ENCODE data around the gene CD52. TPM values are rescaled to one million over a fixed set of nuclear protein-coding genes. Genes with fewer than 3 reads are reported as not detected.

The CD52 gene, protein sequence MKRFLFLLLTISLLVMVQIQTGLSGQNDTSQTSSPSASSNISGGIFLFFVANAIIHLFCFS
- 10 to 100 TPM in 1 of 4 donors, 1 to 10 TPM in 3; 2.3 to 11.4 (median 9.9) TPM for total RNA-seq

DNA sequence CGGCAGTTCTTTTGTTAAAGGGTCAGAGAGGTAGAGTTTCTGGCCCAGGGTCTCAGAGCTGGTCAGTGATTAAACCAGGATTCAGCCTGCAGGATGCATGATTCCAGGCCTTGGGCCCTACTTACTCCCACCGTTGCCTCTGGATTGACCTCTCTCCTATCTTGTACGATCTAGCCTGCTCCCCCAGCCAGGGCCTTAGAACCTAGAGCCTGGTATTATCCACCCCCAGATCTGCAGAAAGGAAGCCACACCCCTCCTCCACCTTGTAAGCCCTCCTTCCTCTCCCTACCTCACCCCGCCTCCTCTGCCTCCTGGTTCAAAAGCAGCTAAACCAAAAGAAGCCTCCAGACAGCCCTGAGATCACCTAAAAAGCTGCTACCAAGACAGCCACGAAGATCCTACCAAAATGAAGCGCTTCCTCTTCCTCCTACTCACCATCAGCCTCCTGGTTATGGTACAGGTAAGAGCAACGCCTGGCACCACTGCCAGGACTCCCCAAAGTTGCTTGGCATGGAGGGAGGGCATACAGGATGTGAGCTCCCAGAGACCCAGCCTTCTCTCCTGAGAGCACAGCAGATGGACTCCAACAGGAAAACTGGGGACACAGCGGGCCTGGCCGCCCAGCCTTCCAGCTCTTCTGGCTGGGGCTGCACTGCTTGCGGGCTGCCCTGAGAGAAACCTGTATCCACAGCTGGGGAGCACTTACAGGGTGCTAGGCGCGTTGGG lies at the start of gene CD52:
CD52 (plus strand) TSS at position 347 of the 726 bp plus-strand sequence; CDS start at position 407, 60 bp downstream.
- no peak within 1 kb of the TSS for H3K27ac ChIP-seq
- no peaks in the 10 kb centered on the region for H3K36me3 ChIP-seq
- peaks cover 15% of the 10 kb centered on the region for H3K4me1 ChIP-seq
- DNase-seq (ENCODE audit: low spot score in 2 of 2), result no peak
- no peaks in the 10 kb centered on the region for H3K27me3 ChIP-seq
- 76% methylated on average over 12 of the region's 12 CpGs for WGBS
- TF ChIP-seq POLR2A (IDR thresholded peaks at IDR 0.05), result no peak
- TF ChIP-seq EP300 (IDR thresholded peaks at IDR 0.05), result no peak
- TF ChIP-seq, protein P1, sequence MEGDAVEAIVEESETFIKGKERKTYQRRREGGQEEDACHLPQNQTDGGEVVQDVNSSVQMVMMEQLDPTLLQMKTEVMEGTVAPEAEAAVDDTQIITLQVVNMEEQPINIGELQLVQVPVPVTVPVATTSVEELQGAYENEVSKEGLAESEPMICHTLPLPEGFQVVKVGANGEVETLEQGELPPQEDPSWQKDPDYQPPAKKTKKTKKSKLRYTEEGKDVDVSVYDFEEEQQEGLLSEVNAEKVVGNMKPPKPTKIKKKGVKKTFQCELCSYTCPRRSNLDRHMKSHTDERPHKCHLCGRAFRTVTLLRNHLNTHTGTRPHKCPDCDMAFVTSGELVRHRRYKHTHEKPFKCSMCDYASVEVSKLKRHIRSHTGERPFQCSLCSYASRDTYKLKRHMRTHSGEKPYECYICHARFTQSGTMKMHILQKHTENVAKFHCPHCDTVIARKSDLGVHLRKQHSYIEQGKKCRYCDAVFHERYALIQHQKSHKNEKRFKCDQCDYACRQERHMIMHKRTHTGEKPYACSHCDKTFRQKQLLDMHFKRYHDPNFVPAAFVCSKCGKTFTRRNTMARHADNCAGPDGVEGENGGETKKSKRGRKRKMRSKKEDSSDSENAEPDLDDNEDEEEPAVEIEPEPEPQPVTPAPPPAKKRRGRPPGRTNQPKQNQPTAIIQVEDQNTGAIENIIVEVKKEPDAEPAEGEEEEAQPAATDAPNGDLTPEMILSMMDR (IDR thresholded peaks at IDR 0.05), result no peak
- no peak for TF ChIP-seq POLR2AphosphoS5 (IDR thresholded peaks at IDR 0.05)
- no peaks in the 10 kb centered on the region for H3K9me3 ChIP-seq
- peak within 1 kb of the TSS; percentile 0 for H3K4me3 ChIP-seq

DNA sequence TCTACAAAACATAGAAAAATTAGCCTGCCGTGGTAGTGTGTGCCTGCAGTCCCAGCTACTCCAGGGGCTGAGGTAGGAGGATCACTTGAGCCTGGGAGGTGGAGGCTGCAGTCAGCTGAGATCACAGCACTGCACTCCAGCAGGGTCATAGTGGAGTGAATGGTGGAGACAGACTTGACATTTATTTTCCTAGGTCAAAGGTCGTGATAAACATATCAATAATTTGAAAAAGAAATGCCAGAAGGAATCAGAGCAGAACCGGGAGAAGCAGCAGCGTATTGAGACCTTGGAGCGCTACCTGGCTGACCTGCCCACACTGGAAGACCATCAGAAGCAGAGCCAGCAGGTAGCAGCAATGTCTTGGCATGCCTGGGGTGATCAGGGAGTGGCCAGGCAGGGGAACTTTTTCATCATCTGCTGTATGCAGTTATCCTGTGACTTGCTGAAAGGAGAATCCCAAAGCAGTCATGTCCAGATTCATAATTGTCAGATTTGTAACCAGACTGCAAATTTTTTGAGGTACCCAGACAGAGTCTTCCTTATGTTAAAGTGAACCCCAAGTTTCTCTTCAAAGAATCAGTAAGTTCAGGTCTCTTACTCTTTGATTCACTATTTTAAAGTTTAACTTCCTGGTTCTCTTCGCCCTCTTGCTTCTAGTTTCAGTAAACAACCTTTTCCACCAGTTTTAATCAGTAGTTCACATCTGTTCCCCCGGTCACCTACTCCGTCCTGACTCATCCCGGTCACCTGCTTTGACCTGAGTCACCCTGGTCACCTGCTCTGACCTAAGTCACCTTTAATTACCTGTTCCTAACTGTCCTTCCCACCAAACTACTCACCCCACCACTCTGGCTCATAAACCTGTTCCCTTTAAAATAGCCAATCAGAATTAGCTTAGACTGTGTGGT lies 49.2 kb upstream of the CD52 start:
- DNase-seq (ENCODE audit: low spot score in 2 of 2), result no peak
- H3K9me3 ChIP-seq, result no peaks in the 10 kb centered on the region
- 86% methylated on average over 9 of the region's 9 CpGs for WGBS
- H3K4me1 ChIP-seq, result no peaks in the 10 kb centered on the region
- TF ChIP-seq, protein P1 (IDR thresholded peaks at IDR 0.05), result no peak
- TF ChIP-seq EP300 (IDR thresholded peaks at IDR 0.05) (no peak), POLR2A (IDR thresholded peaks at IDR 0.05) (no peak), POLR2AphosphoS5 (IDR thresholded peaks at IDR 0.05) (no peak)
- H3K36me3 ChIP-seq, result peaks cover 45% of the 10 kb centered on the region
- no peaks in the 10 kb centered on the region for H3K27me3 ChIP-seq
- no peak overlapping the region for H3K27ac ChIP-seq
- no peak overlapping the region for H3K4me3 ChIP-seq

DNA sequence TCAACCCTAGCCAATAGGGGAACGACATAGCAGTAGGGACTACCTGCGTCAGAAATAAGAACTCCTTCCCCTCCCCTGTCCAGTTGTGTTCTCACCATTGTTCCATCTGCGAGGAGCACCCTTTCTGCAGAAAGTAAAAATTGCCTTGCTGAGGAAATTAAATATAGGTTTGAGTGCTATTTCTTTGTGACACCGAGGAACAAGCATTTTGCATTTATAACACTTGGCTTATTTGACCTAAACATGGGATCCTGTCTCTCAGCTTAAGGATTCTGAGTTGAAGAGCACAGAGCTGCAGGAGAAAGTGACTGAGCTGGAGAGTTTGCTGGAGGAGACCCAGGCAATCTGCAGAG lies 48.6 kb upstream of the CD52 start:
- Histone ChIP-seq H3K27me3 (no peaks in the 10 kb centered on the region), H3K27ac (no peak overlapping the region), H3K36me3 (peaks cover 38% of the 10 kb centered on the region), H3K4me3 (no peak overlapping the region), H3K4me1 (no peaks in the 10 kb centered on the region), H3K9me3 (no peaks in the 10 kb centered on the region)
- TF ChIP-seq POLR2A (IDR thresholded peaks at IDR 0.05) (no peak), EP300 (IDR thresholded peaks at IDR 0.05) (no peak), POLR2AphosphoS5 (IDR thresholded peaks at IDR 0.05) (no peak)
- TF ChIP-seq, protein P1 (IDR thresholded peaks at IDR 0.05), result no peak
- WGBS, result 95% methylated on average over 4 of the region's 4 CpGs
- no peak for DNase-seq (ENCODE audit: low spot score in 2 of 2)

DNA sequence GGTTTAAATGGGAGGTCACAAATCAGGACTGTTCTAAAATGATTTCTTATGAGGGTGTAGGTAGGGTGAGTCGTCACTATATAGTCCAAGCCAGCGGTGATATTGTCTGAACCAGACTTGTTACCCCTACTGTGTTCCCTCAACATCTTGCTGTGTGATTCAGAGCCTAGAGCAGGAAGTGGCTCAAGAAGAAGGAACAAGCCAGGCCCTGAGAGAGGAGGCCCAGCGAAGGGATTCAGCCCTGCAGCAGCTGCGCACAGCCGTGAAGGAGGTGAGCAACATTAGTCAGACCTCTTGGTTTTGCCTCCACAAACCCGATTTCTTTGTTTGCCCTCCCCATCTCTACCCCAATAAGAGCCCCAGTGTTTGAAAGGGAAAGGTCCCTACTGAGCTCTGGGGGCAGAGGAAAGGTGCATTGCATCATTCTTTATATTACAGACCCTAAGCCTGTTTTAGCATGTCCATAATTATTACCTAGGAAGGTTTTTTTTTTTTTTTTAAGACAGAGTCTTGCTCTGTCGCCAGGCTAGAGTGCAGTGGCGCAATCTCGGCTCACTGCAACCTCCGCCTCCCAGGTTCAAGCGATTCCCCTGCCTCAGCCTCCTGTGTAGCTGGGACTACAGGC lies 42.8 kb upstream of the CD52 start:
- Histone ChIP-seq H3K9me3 (no peaks in the 10 kb centered on the region), H3K4me1 (peaks cover 52% of the 10 kb centered on the region), H3K27ac (peak overlapping the region; percentile 90), H3K27me3 (no peaks in the 10 kb centered on the region), H3K4me3 (no peak overlapping the region), H3K36me3 (peaks cover 21% of the 10 kb centered on the region)
- DNase-seq (ENCODE audit: low spot score in 2 of 2), result no peak
- 67% methylated on average over 11 of the region's 11 CpGs for WGBS
- TF ChIP-seq POLR2AphosphoS5 (IDR thresholded peaks at IDR 0.05) (no peak), POLR2A (IDR thresholded peaks at IDR 0.05) (no peak), EP300 (IDR thresholded peaks at IDR 0.05) (no peak)
- TF ChIP-seq, protein P1 (IDR thresholded peaks at IDR 0.05), result no peak

Data from suprapubic skin (tissue), 4 donors.